H1 (cell line): Measurements from ENCODE around the gene POC1B. TPM values are rescaled to one million over a fixed set of nuclear protein-coding genes. Genes with fewer than 3 reads are reported as not detected.

Experiments
- CTCF ChIA-PET: fragments of 300-600 bp; sonication (Branson Sonifier 250); formaldehyde crosslinking; loops from one replicate; lab custom pipeline; 2021; ENCODE audit not compliant: partially characterized antibody; lab: Charles Lee
- POLR2A ChIA-PET: fragments of 300-600 bp; sonication (Branson Sonifier 250); formaldehyde crosslinking; loops from one replicate; lab custom pipeline; 2021; ENCODE audit warnings: inconsistent platforms; ENCODE audit not compliant: partially characterized antibody; lab: Charles Lee
- DNase-seq, 2 experiments: peaks; one replicate each; pipeline versions ENCODE4 v3.0.0 to v3.0.0-alpha.2; 2010 to 2022; ENCODE audit warnings: low spot score in 2 of 2, low read depth in 1 of 2, mixed read lengths in 1 of 2
- FAIRE-seq: peaks from 2 replicates; lab custom pipeline; 2011; peaks lifted over from hg19 to GRCh38; lab: Jason Lieb, UNC
- H2AFZ ChIP-seq: 2 replicates; pipeline ENCODE4 v1.8.1; 2012; ENCODE audit warnings: low read length, inconsistent platforms
- H2AK5ac ChIP-seq: 2 replicates; pipeline ENCODE4 v1.6.1; 2013; ENCODE audit warnings: low read depth, low read length
- H2BK120ac ChIP-seq: replicated peaks from 2 replicates; pipeline ENCODE3; 2013; ENCODE audit warnings: low read depth, low read length, inconsistent platforms
- H2BK12ac ChIP-seq: 2 replicates; pipeline ENCODE4 v1.6.1; 2013; ENCODE audit warnings: low read depth, low read length
- H2BK15ac ChIP-seq: 2 replicates; pipeline ENCODE4 v1.6.1; 2013; ENCODE audit warnings: low read length
- H2BK20ac ChIP-seq: 2 replicates; pipeline ENCODE4 v1.6.1; 2013; ENCODE audit warnings: low read length
- H2BK5ac ChIP-seq: 2 replicates; pipeline ENCODE4 v1.6.1; 2013; ENCODE audit warnings: low read depth, low read length
- H3K14ac ChIP-seq: 2 replicates; pipeline ENCODE4 v1.6.1; 2013; ENCODE audit warnings: inconsistent platforms; ENCODE audit not compliant: insufficient read length
- H3K18ac ChIP-seq: 2 replicates; pipeline ENCODE4 v1.6.1; 2013; ENCODE audit warnings: low read length; ENCODE audit errors: extremely low read depth
- H3K23ac ChIP-seq: 2 replicates; pipeline ENCODE4 v1.6.1; 2013; ENCODE audit warnings: inconsistent platforms; ENCODE audit not compliant: insufficient read length
- H3K23me2 ChIP-seq: 2 replicates; pipeline ENCODE4 v1.6.1; 2013; ENCODE audit warnings: low read depth, low read length
- H3K27ac ChIP-seq: 2 replicates; pipeline ENCODE4 v1.6.1; 2011; ENCODE audit warnings: low read depth, low read length, inconsistent platforms
- H3K27me3 ChIP-seq, 4 experiments: replicated peaks in 1 of 4; 1 replicate in 1 of 4; 2 replicates in 3 of 4; pipeline versions ENCODE4 v1.6.1 to v1.8.1; 2011 to 2013; ENCODE audit warnings: low read length in 3 of 4, mild to moderate bottlenecking in 3 of 4, inconsistent platforms in 2 of 4, mixed read lengths in 2 of 4, moderate library complexity in 1 of 4; ENCODE audit not compliant: control insufficient read depth in 3 of 4, insufficient read depth in 3 of 4; ENCODE audit errors: extremely low read depth in 1 of 4
- H3K36me3 ChIP-seq, 4 experiments: 2 replicates each; pipeline versions ENCODE4 v1.6.1 to v1.8.1; 2011 to 2013; ENCODE audit warnings: mild to moderate bottlenecking in 4 of 4, low read length in 3 of 4, moderate library complexity in 2 of 4, control low read depth in 1 of 4, inconsistent platforms in 1 of 4; ENCODE audit not compliant: insufficient read depth in 4 of 4, control insufficient read depth in 2 of 4
- H3K4ac ChIP-seq: replicated peaks from 2 replicates; pipeline ENCODE3; 2013; ENCODE audit warnings: low read length, low read depth, mixed read lengths, inconsistent platforms; ENCODE audit not compliant: insufficient read length
- H3K4me1 ChIP-seq, 4 experiments: replicated peaks in 1 of 4; 1 replicate in 1 of 4; 2 replicates in 3 of 4; pipeline versions ENCODE4 v1.6.1 to v1.8.1; 2011 to 2013; ENCODE audit warnings: low read length in 3 of 4, inconsistent platforms in 2 of 4, mixed read lengths in 1 of 4; ENCODE audit not compliant: insufficient read depth in 4 of 4, control insufficient read depth in 3 of 4
- H3K4me2 ChIP-seq, 2 experiments: 2 replicates each; pipeline versions ENCODE4 v1.6.1 to v1.8.1; 2011 to 2013; ENCODE audit warnings: low read depth in 2 of 2, low read length in 2 of 2, control low read depth in 1 of 2, inconsistent platforms in 1 of 2, mild to moderate bottlenecking in 1 of 2; ENCODE audit not compliant: insufficient read depth in 1 of 2
- H3K4me3 ChIP-seq, 4 experiments: fragments of 200-600, 300-600 bp in 1 of 4; sonication (generic), shearing (Covaris generic), sonication (Bioruptor Twin) in 1 of 4; 2 replicates each; pipeline versions ENCODE4 v1.5.1 to v1.8.1; 2011 to 2016; ENCODE audit warnings: low read length in 4 of 4, low read depth in 3 of 4, control low read depth in 2 of 4, inconsistent platforms in 2 of 4, mild to moderate bottlenecking in 2 of 4, mixed read lengths in 1 of 4, moderate library complexity in 1 of 4; ENCODE audit not compliant: insufficient read depth in 2 of 4; ENCODE audit errors: extremely low read depth in 1 of 4
- H3K56ac ChIP-seq: replicated peaks from 2 replicates; pipeline ENCODE3; 2013; ENCODE audit warnings: low read depth, mild to moderate bottlenecking, mixed read lengths, low read length, inconsistent platforms; ENCODE audit not compliant: insufficient read length
- H3K79me1 ChIP-seq: 2 replicates; pipeline ENCODE4 v1.6.1; 2013; ENCODE audit warnings: low read depth, low read length, control low read depth
- H3K79me2 ChIP-seq, 2 experiments: 2 replicates each; pipeline versions ENCODE4 v1.6.1 to v1.8.1; 2012 to 2013; ENCODE audit warnings: low read length in 2 of 2, mild to moderate bottlenecking in 2 of 2, inconsistent platforms in 1 of 2; ENCODE audit not compliant: insufficient read depth in 2 of 2, control insufficient read depth in 1 of 2
- H3K9ac ChIP-seq, 4 experiments: replicated peaks in 1 of 4; 1 replicate in 1 of 4; 2 replicates in 3 of 4; pipeline versions ENCODE4 v1.6.1 to v1.8.1; 2011 to 2013; ENCODE audit warnings: low read depth in 3 of 4, low read length in 3 of 4, control low read depth in 2 of 4, mild to moderate bottlenecking in 2 of 4, moderate library complexity in 2 of 4, inconsistent platforms in 1 of 4; ENCODE audit errors: extremely low read depth in 1 of 4
- H3K9me3 ChIP-seq, 2 experiments: 2 replicates each; pipeline versions ENCODE4 v1.6.1 to v1.8.1; 2012 to 2013; ENCODE audit warnings: mild to moderate bottlenecking in 2 of 2, moderate library complexity in 2 of 2, control low read depth in 1 of 2, inconsistent platforms in 1 of 2, low read depth in 1 of 2, low read length in 1 of 2, mixed read lengths in 1 of 2; ENCODE audit not compliant: insufficient read depth in 2 of 2
- H4K20me1 ChIP-seq, 2 experiments: replicated peaks in 1 of 2; 2 replicates each; pipeline versions ENCODE3 to v1.8.1; 2011 to 2013; ENCODE audit warnings: inconsistent platforms in 2 of 2, low read length in 2 of 2, mild to moderate bottlenecking in 1 of 2; ENCODE audit not compliant: insufficient read depth in 2 of 2, control insufficient read depth in 1 of 2
- H4K5ac ChIP-seq: 2 replicates; pipeline ENCODE4 v1.6.1; 2013; ENCODE audit warnings: low read length, low read depth, mixed read lengths, inconsistent platforms; ENCODE audit not compliant: insufficient read length
- H4K8ac ChIP-seq: 2 replicates; pipeline ENCODE4 v1.8.0; 2013; ENCODE audit warnings: mild to moderate bottlenecking, moderate library complexity, low read length, inconsistent platforms; ENCODE audit not compliant: insufficient read depth; ENCODE audit errors: extremely low read depth
- H4K91ac ChIP-seq: replicated peaks from 2 replicates; pipeline ENCODE3; 2013; ENCODE audit warnings: low read length, mixed read lengths, inconsistent platforms; ENCODE audit not compliant: insufficient read length
- BACH1 ChIP-seq: IDR thresholded peaks from 2 replicates; pipeline ENCODE4 v1.6.1; 2012; ENCODE audit warnings: low read length, improper control_type of control experiment
- BCL11A ChIP-seq, 2 experiments: IDR thresholded peaks; one replicate each; pipeline ENCODE4 v1.6.1; 2011; ENCODE audit warnings: low read depth in 2 of 2, low read length in 2 of 2, mild to moderate bottlenecking in 2 of 2
- CBX5 ChIP-seq: fragments of 300-800, 300-1000 bp; sonication (generic); IDR thresholded peaks from 2 replicates; pipeline ENCODE4 v1.7.1; 2016; ENCODE audit warnings: antibody characterized with exemption, low read length, low read depth
- E2F6 ChIP-seq: IDR thresholded peaks from 2 replicates; pipeline ENCODE4 v1.6.1; 2012; ENCODE audit warnings: inconsistent platforms
- EZH2 ChIP-seq: fragments of 200-600 bp; sonication (generic); IDR thresholded peaks from 2 replicates; pipeline ENCODE4 v1.7.1; 2012; ENCODE audit warnings: low read depth, mild to moderate bottlenecking, moderate library complexity, low read length, inconsistent platforms; ENCODE audit not compliant: severe bottlenecking
- HDAC2 ChIP-seq, 2 experiments: fragments of 300-600 bp in 1 of 2; sonication (generic) in 1 of 2; IDR thresholded peaks; 2 replicates each; pipeline ENCODE4 v1.6.1; 2011 to 2012; ENCODE audit warnings: low read depth in 2 of 2, low read length in 2 of 2, mild to moderate bottlenecking in 2 of 2, moderate library complexity in 2 of 2, borderline replicate concordance in 1 of 2, inconsistent platforms in 1 of 2
- JUN ChIP-seq: IDR thresholded peaks from 2 replicates; pipeline ENCODE4 v1.6.1; 2011; ENCODE audit warnings: low read depth, mild to moderate bottlenecking, improper control_type of control experiment, low read length
- JUND ChIP-seq: IDR thresholded peaks from 2 replicates; pipeline ENCODE4 v1.6.1; 2011; ENCODE audit warnings: mild to moderate bottlenecking, improper control_type of control experiment, low read length
- MAFK ChIP-seq: IDR thresholded peaks from 2 replicates; pipeline ENCODE4 v1.6.1; 2012; ENCODE audit warnings: low read depth, mild to moderate bottlenecking, improper control_type of control experiment, low read length
- POLR2AphosphoS5 ChIP-seq: IDR thresholded peaks from 2 replicates; pipeline ENCODE4 v1.6.1; 2011; ENCODE audit warnings: low read depth, low read length
- SAP30 ChIP-seq: fragments of 300-600 bp; sonication (generic); IDR thresholded peaks from 2 replicates; pipeline ENCODE4 v1.7.1; 2012; ENCODE audit warnings: low read length, moderate library complexity, mild to moderate bottlenecking, inconsistent platforms; ENCODE audit not compliant: insufficient read depth, insufficient replicate concordance
- SUZ12 ChIP-seq: fragments of 200-600 bp; sonication (generic); IDR thresholded peaks from 2 replicates; pipeline ENCODE4 v1.6.1; 2012; ENCODE audit warnings: mild to moderate bottlenecking, inconsistent platforms, low read length, moderate library complexity, mixed read lengths
- USF2 ChIP-seq: IDR thresholded peaks from 2 replicates; pipeline ENCODE4 v1.6.1; 2011; ENCODE audit warnings: low read length, improper control_type of control experiment
- WGBS, 2 experiments: shearing (Covaris generic) in 1 of 2; methylation state at CpG; one replicate each; pipeline versions ENCODE4 v1.1.6 to v1.1.7; 2013 to 2015; ENCODE audit warnings: low lambda C conversion rate in 2 of 2, mixed read lengths in 2 of 2, inconsistent platforms in 1 of 2, low coverage in 1 of 2, missing lambda C conversion rate in 1 of 2; ENCODE audit not compliant: insufficient replicate concordance in 2 of 2, insufficient coverage in 1 of 2, insufficient read length in 1 of 2; ENCODE audit errors: extremely low coverage in 1 of 2, missing lambda C conversion rate in 1 of 2; 5-methylcytosine and 5-hydroxymethylcytosine counted together
- polyA plus RNA-seq, 7 experiments: library from polyadenylated mRNA; depleted of rRNA in 3 of 7; stranded (reverse) in 5 of 7; unstranded in 2 of 7; fragments of >200 nt in 5 of 7; fragments of 200-250 nt in 2 of 7; gene quantifications; 1 replicate in 5 of 7; 2 replicates in 1 of 7; 4 replicates in 1 of 7; pipeline versions ENCODE4 v1.2.1 to v1.2.3, GENCODE V29; 2011 to 2013; ENCODE audit warnings: missing spikeins in 2 of 7, mixed read lengths in 2 of 7
- total RNA-seq: library from RNA; stranded (reverse); fragmentation: NEBNext Ultra II Directional; extraction: Animal tissue kit (Norgen Biotek cat#: 25700); gene quantifications from 2 replicates; pipeline ENCODE4 v1.2.1, GENCODE V29; 2021

Gene POC1B
- total and polyA plus RNA-seq, 2 of the 8 experiments (the other 6 are each of a cell fraction or from before 2014, with no cell fraction given), result 7.5 to 16.3 TPM

- Histone ChIP-seq H3K23me2 (no peaks in the 10 kb centered on the region), H3K4ac (no peak overlapping the region), H4K8ac (no peak overlapping the region), H4K20me1 (no peaks in the 10 kb centered on the region), H4K91ac (no peak overlapping the region), H3K36me3 (no peaks in the 10 kb centered on the region), H2BK5ac (no peak overlapping the region), H3K56ac (no peak overlapping the region), H2BK12ac (no peak overlapping the region), H3K79me2 (no peaks in the 10 kb centered on the region), H3K27ac (no peak overlapping the region), H3K4me2 (no peak overlapping the region), H3K18ac (no peak overlapping the region), H2AFZ (no peak overlapping the region), H3K9ac (no peak overlapping the region), H2BK120ac (no peak overlapping the region), H3K27me3 (no peaks in the 10 kb centered on the region), H3K9me3 (no peaks in the 10 kb centered on the region), H2BK15ac (no peak overlapping the region), H3K23ac (no peak overlapping the region), H3K14ac (no peak overlapping the region), H2AK5ac (no peak overlapping the region), H3K79me1 (no peaks in the 10 kb centered on the region), H3K4me3 (no peak overlapping the region), H4K5ac (no peak overlapping the region), H2BK20ac (no peak overlapping the region), H3K4me1 (no peaks in the 10 kb centered on the region)
- FAIRE-seq, result no peak
- CTCF ChIA-PET, result interaction anchor here (1.0 to 7.9 kb wide), 2 partner anchors 10 to 54 kb away, joined by 3 to 96 read pairs; partner anchors contain the start of genes GALNT4 and POC1B
- no peak for DNase-seq
- POLR2A ChIA-PET, result no interaction called here
- WGBS, 2 experiments, result 88% methylated on average over 2 of the region's 2 CpGs; no CpG with 5 or more reads in 1 of the 2 experiments
- TF ChIP-seq JUND (no peak), POLR2AphosphoS5 (no peak), EZH2 (no peak), MAFK (no peak), CBX5 (no peak), SAP30 (no peak), JUN (no peak), BACH1 (no peak), HDAC2 (IDR thresholded peaks at IDR 0.05; ENCODE audit: borderline replicate concordance in 1 of 2, low read depth in 2 of 2, low read length in 2 of 2) (no peak), E2F6 (no peak), SUZ12 (no peak), BCL11A (IDR thresholded peaks at IDR 0.05; ENCODE audit: low read depth in 2 of 2, low read length in 2 of 2) (no peak), USF2 (no peak)
These were observed 53.3 kb downstream of the POC1B start for GRCh38 chr12:89472508-89472907.
